WTC11 (cell line): ENCODE data around the gene FABP7. TPM values are rescaled to one million over a fixed set of nuclear protein-coding genes. Genes with fewer than 3 reads are reported as not detected.

Experiments used
- CREB1 ChIP-seq: sonication (generic); formaldehyde crosslinking; IDR thresholded peaks from 2 replicates; pipeline ENCODE4 v1.8.0; 2023; ENCODE audit warnings: mild to moderate bottlenecking, missing genetic modification reagents
- CREM ChIP-seq: sonication (generic); formaldehyde crosslinking; IDR thresholded peaks from 2 replicates; pipeline ENCODE4 v1.8.1; 2022; ENCODE audit warnings: mild to moderate bottlenecking, missing genetic modification reagents, moderate library complexity
- E2F1 ChIP-seq: sonication (generic); formaldehyde crosslinking; IDR thresholded peaks from 2 replicates; pipeline ENCODE4 v1.8.0; 2022; ENCODE audit warnings: mild to moderate bottlenecking, missing genetic modification reagents
- EMX1 ChIP-seq: fragments of 250-450 bp; sonication (Bioruptor Pico); IDR thresholded peaks from 2 replicates; pipeline ENCODE4 v1.8.0; 2021; ENCODE audit warnings: mild to moderate bottlenecking
- FOXJ3 ChIP-seq: sonication (generic); formaldehyde crosslinking; IDR thresholded peaks from 2 replicates; pipeline ENCODE4 v1.9.0; 2021; ENCODE audit warnings: missing genetic modification reagents, mild to moderate bottlenecking, borderline replicate concordance
- GTF2I ChIP-seq: fragments of 250-450 bp; sonication (Bioruptor Pico); conservative IDR thresholded peaks from 2 replicates; pipeline ENCODE4 v1.4.0; 2021; ENCODE audit warnings: mild to moderate bottlenecking
- KAT7 ChIP-seq: sonication (generic); formaldehyde crosslinking; IDR thresholded peaks from 2 replicates; pipeline ENCODE4 v1.8.1; 2023; ENCODE audit warnings: missing genetic modification reagents, mild to moderate bottlenecking, borderline replicate concordance
- MXD4 ChIP-seq: fragments of 250-450 bp; sonication (Bioruptor Pico); IDR thresholded peaks from 2 replicates; pipeline ENCODE4 v1.8.0; 2021; ENCODE audit warnings: mild to moderate bottlenecking, moderate library complexity, borderline replicate concordance
- MYBL2 ChIP-seq: sonication (generic); formaldehyde crosslinking; IDR thresholded peaks from 2 replicates; pipeline ENCODE4 v1.8.1; 2023; ENCODE audit warnings: mild to moderate bottlenecking, moderate library complexity, missing genetic modification reagents
- NFATC4 ChIP-seq: fragments of 250-450 bp; sonication (Bioruptor Pico); IDR thresholded peaks from 2 replicates; pipeline ENCODE4 v1.9.0; 2021; ENCODE audit warnings: mild to moderate bottlenecking
- NFE2L1 ChIP-seq: sonication (generic); formaldehyde crosslinking; IDR thresholded peaks from 2 replicates; pipeline ENCODE4 v1.8.1; 2023; ENCODE audit warnings: missing genetic modification reagents
- NR3C1 ChIP-seq: sonication (generic); formaldehyde crosslinking; conservative IDR thresholded peaks from 2 replicates; pipeline ENCODE4 v1.8.1; 2023; ENCODE audit warnings: low read depth, mild to moderate bottlenecking, missing genetic modification reagents
- OVOL2 ChIP-seq: fragments of 250-450 bp; sonication (Bioruptor Pico); IDR thresholded peaks from 2 replicates; pipeline ENCODE4 v1.9.0; 2021; ENCODE audit warnings: mild to moderate bottlenecking, borderline replicate concordance
- PRRX2 ChIP-seq: fragments of 250-450 bp; sonication (Bioruptor Pico); IDR thresholded peaks from 2 replicates; pipeline ENCODE4 v1.8.0; 2021; ENCODE audit warnings: mild to moderate bottlenecking
- TP53 ChIP-seq: sonication (generic); formaldehyde crosslinking; IDR thresholded peaks from 2 replicates; pipeline ENCODE4 v1.8.1; 2023; ENCODE audit warnings: mild to moderate bottlenecking, missing genetic modification reagents
- ZMAT4 ChIP-seq: fragments of 250-450 bp; sonication (Bioruptor Pico); IDR thresholded peaks from 2 replicates; pipeline ENCODE4 v1.9.0; 2021; ENCODE audit warnings: mild to moderate bottlenecking
- ZNF219 ChIP-seq: sonication (generic); formaldehyde crosslinking; IDR thresholded peaks from 2 replicates; pipeline ENCODE4 v1.8.0; 2023; ENCODE audit warnings: missing genetic modification reagents, mild to moderate bottlenecking, borderline replicate concordance
- ZNF396 ChIP-seq: fragments of 250-450 bp; sonication (Bioruptor Pico); IDR thresholded peaks from 2 replicates; pipeline ENCODE4 v1.8.0; 2021; ENCODE audit warnings: mild to moderate bottlenecking, moderate library complexity, borderline replicate concordance
- ZNF671 ChIP-seq: fragments of 250-450 bp; sonication (Bioruptor Pico); IDR thresholded peaks from 2 replicates; pipeline ENCODE4 v1.8.0; 2021; ENCODE audit warnings: mild to moderate bottlenecking
- total RNA-seq: library from RNA; stranded (reverse); gene quantifications from 3 replicates; pipeline ENCODE4 v1.2.3, GENCODE V29; 2021
- TF ChIP-seq, protein P1 (sequence below): fragments of 250-450 bp; sonication (Bioruptor Pico); IDR thresholded peaks from 2 replicates; pipeline ENCODE4 v1.9.0; 2021; ENCODE audit warnings: mild to moderate bottlenecking, borderline replicate concordance
- TF ChIP-seq, protein P2 (sequence below): sonication (generic); formaldehyde crosslinking; IDR thresholded peaks from 2 replicates; pipeline ENCODE4 v1.8.1; 2023; ENCODE audit warnings: mild to moderate bottlenecking, missing genetic modification reagents
- TF ChIP-seq, protein P3 (sequence below): fragments of 250-450 bp; sonication (Bioruptor Pico); IDR thresholded peaks from 2 replicates; pipeline ENCODE4 v1.8.0; 2021; ENCODE audit warnings: mild to moderate bottlenecking
- TF ChIP-seq, protein P4 (sequence below): fragments of 200-600 bp; IDR thresholded peaks from 2 replicates; pipeline ENCODE4 v1.8.0; 2022; ENCODE audit warnings: antibody characterized with exemption
- TF ChIP-seq, protein P5 (sequence below): sonication (generic); formaldehyde crosslinking; IDR thresholded peaks from 2 replicates; pipeline ENCODE4 v1.8.0; 2023; ENCODE audit warnings: missing genetic modification reagents, mild to moderate bottlenecking, borderline replicate concordance

Gene FABP7
- total RNA-seq, 1 experiment from 2014 or later, result 7.2 TPM

DNA sequence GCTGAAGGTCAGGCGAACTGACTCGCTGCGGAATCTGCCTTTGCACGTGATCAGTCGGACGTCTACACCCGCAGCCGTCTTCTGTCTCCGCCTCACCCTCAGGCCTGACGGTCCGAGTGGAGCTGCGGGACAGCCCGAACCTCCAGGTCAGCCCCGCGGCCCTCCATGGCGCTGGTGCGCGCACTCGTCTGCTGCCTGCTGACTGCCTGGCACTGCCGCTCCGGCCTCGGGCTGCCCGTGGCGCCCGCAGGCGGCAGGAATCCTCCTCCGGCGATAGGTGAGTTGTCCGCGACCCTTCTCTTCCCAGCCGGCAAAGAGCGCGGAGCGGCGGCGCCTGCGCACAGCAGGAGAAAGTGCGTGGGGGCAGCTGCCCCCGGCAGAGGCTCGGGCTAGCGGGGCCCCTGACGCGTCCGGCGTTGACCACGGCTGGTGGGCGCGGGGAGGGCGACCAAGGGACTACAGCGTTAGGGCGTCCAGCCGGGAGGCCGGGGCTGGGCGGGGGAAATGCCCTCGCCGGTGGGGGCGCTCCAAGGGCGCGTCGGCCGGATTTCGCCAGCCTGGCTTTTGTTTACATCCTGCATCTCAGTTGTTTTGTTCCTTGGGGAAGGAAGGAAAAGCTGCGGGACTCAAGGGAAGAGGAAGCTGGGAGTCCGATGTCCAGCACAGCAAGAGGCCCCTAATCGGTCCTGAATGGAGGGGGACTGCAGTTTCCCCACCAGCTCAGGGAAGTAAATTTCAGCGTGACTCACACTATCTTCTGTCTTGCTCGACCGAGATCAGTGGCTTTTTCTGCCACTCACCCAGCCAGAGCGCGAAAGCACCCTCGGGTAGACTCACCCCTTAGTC, 9.9 kb downstream of the FABP7 start, which contains the start of gene SMPDL3A (continued):
- TF ChIP-seq, protein P1, sequence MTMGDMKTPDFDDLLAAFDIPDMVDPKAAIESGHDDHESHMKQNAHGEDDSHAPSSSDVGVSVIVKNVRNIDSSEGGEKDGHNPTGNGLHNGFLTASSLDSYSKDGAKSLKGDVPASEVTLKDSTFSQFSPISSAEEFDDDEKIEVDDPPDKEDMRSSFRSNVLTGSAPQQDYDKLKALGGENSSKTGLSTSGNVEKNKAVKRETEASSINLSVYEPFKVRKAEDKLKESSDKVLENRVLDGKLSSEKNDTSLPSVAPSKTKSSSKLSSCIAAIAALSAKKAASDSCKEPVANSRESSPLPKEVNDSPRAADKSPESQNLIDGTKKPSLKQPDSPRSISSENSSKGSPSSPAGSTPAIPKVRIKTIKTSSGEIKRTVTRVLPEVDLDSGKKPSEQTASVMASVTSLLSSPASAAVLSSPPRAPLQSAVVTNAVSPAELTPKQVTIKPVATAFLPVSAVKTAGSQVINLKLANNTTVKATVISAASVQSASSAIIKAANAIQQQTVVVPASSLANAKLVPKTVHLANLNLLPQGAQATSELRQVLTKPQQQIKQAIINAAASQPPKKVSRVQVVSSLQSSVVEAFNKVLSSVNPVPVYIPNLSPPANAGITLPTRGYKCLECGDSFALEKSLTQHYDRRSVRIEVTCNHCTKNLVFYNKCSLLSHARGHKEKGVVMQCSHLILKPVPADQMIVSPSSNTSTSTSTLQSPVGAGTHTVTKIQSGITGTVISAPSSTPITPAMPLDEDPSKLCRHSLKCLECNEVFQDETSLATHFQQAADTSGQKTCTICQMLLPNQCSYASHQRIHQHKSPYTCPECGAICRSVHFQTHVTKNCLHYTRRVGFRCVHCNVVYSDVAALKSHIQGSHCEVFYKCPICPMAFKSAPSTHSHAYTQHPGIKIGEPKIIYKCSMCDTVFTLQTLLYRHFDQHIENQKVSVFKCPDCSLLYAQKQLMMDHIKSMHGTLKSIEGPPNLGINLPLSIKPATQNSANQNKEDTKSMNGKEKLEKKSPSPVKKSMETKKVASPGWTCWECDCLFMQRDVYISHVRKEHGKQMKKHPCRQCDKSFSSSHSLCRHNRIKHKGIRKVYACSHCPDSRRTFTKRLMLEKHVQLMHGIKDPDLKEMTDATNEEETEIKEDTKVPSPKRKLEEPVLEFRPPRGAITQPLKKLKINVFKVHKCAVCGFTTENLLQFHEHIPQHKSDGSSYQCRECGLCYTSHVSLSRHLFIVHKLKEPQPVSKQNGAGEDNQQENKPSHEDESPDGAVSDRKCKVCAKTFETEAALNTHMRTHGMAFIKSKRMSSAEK, result no peak
- TF ChIP-seq, protein P2, sequence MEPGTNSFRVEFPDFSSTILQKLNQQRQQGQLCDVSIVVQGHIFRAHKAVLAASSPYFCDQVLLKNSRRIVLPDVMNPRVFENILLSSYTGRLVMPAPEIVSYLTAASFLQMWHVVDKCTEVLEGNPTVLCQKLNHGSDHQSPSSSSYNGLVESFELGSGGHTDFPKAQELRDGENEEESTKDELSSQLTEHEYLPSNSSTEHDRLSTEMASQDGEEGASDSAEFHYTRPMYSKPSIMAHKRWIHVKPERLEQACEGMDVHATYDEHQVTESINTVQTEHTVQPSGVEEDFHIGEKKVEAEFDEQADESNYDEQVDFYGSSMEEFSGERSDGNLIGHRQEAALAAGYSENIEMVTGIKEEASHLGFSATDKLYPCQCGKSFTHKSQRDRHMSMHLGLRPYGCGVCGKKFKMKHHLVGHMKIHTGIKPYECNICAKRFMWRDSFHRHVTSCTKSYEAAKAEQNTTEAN (CRISPR knock-in tag), result peak; percentile 78
- no peak for TF ChIP-seq CREB1 (CRISPR knock-in tag)
- peak; percentile 85; the same call in 1 of the 2 replicates for TF ChIP-seq MYBL2 (CRISPR knock-in tag)
- TF ChIP-seq, protein P3, sequence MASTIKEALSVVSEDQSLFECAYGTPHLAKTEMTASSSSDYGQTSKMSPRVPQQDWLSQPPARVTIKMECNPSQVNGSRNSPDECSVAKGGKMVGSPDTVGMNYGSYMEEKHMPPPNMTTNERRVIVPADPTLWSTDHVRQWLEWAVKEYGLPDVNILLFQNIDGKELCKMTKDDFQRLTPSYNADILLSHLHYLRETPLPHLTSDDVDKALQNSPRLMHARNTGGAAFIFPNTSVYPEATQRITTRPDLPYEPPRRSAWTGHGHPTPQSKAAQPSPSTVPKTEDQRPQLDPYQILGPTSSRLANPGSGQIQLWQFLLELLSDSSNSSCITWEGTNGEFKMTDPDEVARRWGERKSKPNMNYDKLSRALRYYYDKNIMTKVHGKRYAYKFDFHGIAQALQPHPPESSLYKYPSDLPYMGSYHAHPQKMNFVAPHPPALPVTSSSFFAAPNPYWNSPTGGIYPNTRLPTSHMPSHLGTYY (CRISPR knock-in tag), result no peak
- TF ChIP-seq ZNF671 (CRISPR knock-in tag), result no peak
- TF ChIP-seq TP53, result peak; percentile 84; the same call in 1 of the 2 replicates
- no peak for TF ChIP-seq ZNF396
- no peak for TF ChIP-seq FOXJ3 (CRISPR knock-in tag)
- TF ChIP-seq, protein P4, sequence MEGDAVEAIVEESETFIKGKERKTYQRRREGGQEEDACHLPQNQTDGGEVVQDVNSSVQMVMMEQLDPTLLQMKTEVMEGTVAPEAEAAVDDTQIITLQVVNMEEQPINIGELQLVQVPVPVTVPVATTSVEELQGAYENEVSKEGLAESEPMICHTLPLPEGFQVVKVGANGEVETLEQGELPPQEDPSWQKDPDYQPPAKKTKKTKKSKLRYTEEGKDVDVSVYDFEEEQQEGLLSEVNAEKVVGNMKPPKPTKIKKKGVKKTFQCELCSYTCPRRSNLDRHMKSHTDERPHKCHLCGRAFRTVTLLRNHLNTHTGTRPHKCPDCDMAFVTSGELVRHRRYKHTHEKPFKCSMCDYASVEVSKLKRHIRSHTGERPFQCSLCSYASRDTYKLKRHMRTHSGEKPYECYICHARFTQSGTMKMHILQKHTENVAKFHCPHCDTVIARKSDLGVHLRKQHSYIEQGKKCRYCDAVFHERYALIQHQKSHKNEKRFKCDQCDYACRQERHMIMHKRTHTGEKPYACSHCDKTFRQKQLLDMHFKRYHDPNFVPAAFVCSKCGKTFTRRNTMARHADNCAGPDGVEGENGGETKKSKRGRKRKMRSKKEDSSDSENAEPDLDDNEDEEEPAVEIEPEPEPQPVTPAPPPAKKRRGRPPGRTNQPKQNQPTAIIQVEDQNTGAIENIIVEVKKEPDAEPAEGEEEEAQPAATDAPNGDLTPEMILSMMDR, result no peak
- no peak for TF ChIP-seq GTF2I (CRISPR knock-in tag)
- TF ChIP-seq NFE2L1, result peak; percentile 56; the same call in 1 of the 2 replicates
- TF ChIP-seq NFATC4 (CRISPR knock-in tag), result no peak
- TF ChIP-seq, protein P5, sequence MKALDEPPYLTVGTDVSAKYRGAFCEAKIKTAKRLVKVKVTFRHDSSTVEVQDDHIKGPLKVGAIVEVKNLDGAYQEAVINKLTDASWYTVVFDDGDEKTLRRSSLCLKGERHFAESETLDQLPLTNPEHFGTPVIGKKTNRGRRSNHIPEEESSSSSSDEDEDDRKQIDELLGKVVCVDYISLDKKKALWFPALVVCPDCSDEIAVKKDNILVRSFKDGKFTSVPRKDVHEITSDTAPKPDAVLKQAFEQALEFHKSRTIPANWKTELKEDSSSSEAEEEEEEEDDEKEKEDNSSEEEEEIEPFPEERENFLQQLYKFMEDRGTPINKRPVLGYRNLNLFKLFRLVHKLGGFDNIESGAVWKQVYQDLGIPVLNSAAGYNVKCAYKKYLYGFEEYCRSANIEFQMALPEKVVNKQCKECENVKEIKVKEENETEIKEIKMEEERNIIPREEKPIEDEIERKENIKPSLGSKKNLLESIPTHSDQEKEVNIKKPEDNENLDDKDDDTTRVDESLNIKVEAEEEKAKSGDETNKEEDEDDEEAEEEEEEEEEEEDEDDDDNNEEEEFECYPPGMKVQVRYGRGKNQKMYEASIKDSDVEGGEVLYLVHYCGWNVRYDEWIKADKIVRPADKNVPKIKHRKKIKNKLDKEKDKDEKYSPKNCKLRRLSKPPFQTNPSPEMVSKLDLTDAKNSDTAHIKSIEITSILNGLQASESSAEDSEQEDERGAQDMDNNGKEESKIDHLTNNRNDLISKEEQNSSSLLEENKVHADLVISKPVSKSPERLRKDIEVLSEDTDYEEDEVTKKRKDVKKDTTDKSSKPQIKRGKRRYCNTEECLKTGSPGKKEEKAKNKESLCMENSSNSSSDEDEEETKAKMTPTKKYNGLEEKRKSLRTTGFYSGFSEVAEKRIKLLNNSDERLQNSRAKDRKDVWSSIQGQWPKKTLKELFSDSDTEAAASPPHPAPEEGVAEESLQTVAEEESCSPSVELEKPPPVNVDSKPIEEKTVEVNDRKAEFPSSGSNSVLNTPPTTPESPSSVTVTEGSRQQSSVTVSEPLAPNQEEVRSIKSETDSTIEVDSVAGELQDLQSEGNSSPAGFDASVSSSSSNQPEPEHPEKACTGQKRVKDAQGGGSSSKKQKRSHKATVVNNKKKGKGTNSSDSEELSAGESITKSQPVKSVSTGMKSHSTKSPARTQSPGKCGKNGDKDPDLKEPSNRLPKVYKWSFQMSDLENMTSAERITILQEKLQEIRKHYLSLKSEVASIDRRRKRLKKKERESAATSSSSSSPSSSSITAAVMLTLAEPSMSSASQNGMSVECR (CRISPR knock-in tag), result peak; percentile 75
- 0 out of 2 replicates have a peak, but pooled peaks have one; percentile 21 for TF ChIP-seq PRRX2 (CRISPR knock-in tag)
- peak; percentile 64; the same call in 1 of the 2 replicates for TF ChIP-seq ZNF219
- no peak for TF ChIP-seq EMX1 (CRISPR knock-in tag)
- no peak for TF ChIP-seq E2F1 (CRISPR knock-in tag)
- TF ChIP-seq NR3C1 (CRISPR knock-in tag), result peak; percentile 89; the same call in 1 of the 2 replicates
- no peak for TF ChIP-seq OVOL2 (CRISPR knock-in tag)
- TF ChIP-seq KAT7 (CRISPR knock-in tag), result no peak
- TF ChIP-seq ZMAT4 (CRISPR knock-in tag), result no peak
- TF ChIP-seq MXD4 (CRISPR knock-in tag), result no peak
- TF ChIP-seq CREM (CRISPR knock-in tag), result peak; percentile 78; the same call in 1 of the 2 replicates
